B cell (primary cell): ENCODE results near the gene MME. TPM values are rescaled to one million over a fixed set of nuclear protein-coding genes. Genes with fewer than 3 reads are reported as not detected.

Experiments used
- ATAC-seq: fragments of 200-7000 bp; cut with Tn5 transposase; one replicate; pipeline ENCODE4 v1.10.0; 2021; ENCODE audit warnings: low read depth, mild to moderate bottlenecking, moderate number of reproducible peaks, moderate library complexity
- CTCF ChIA-PET: fragments of 350-600 bp; sonication (Branson Sonifier 250); formaldehyde crosslinking; loops from one replicate; lab custom pipeline; 2021; ENCODE audit warnings: antibody characterized with exemption, inconsistent platforms; lab: Charles Lee
- POLR2A ChIA-PET: fragments of 350-600 bp; sonication (Branson Sonifier 250); formaldehyde crosslinking; loops from one replicate; lab custom pipeline; 2021; ENCODE audit warnings: antibody characterized with exemption; lab: Charles Lee
- DNase-seq: peaks from one replicate; pipeline ENCODE4 v3.0.0; 2013
- H2AFZ ChIP-seq: 2 replicates; pipeline ENCODE4 v1.6.1; 2012; ENCODE audit warnings: mild to moderate bottlenecking, low read depth, low read length; ENCODE audit not compliant: insufficient read depth, poor library complexity, severe bottlenecking
- H3K27ac ChIP-seq, 2 donors: 1 replicate in 1 of 2; 2 replicates in 1 of 2; pipeline ENCODE4 v1.5.1; 2012 to 2013; ENCODE audit warnings: low read length in 2 of 2, mild to moderate bottlenecking in 2 of 2, moderate library complexity in 1 of 2
- H3K27me3 ChIP-seq, 4 experiments: fragments of 200-600 bp in 1 of 4; sonication (generic) in 1 of 4; replicated peaks in 1 of 4; 1 replicate in 2 of 4; 2 replicates in 2 of 4; pipeline versions ENCODE4 v1.6.1 to v1.7.0; 2013 to 2016; ENCODE audit warnings: low read length in 3 of 4, mild to moderate bottlenecking in 2 of 4, mixed read lengths in 1 of 4, moderate library complexity in 1 of 4; ENCODE audit not compliant: insufficient read depth in 4 of 4, control insufficient read depth in 3 of 4; ENCODE audit errors: control extremely low read depth in 1 of 4
- H3K36me3 ChIP-seq, 2 experiments: replicated peaks in 1 of 2; 1 replicate in 1 of 2; 2 replicates in 1 of 2; pipeline versions ENCODE4 v1.6.1 to v1.7.1; 2013; ENCODE audit warnings: low read length in 1 of 2; ENCODE audit not compliant: insufficient read depth in 2 of 2, control insufficient read depth in 1 of 2; ENCODE audit errors: control extremely low read depth in 1 of 2, extremely low read depth in 1 of 2
- H3K4me1 ChIP-seq, 2 donors: fragments of 200-600 bp in 1 of 2; sonication (generic) in 1 of 2; 1 replicate in 1 of 2; 2 replicates in 1 of 2; pipeline versions ENCODE4 v1.5.1 to v1.6.1; 2013 to 2017; ENCODE audit warnings: low read length in 2 of 2; ENCODE audit not compliant: control insufficient read depth in 2 of 2, insufficient read depth in 2 of 2
- H3K4me2 ChIP-seq: replicated peaks from 2 replicates; pipeline ENCODE3; 2012; ENCODE audit warnings: mild to moderate bottlenecking, low read depth, low read length; ENCODE audit not compliant: poor library complexity, severe bottlenecking
- H3K4me3 ChIP-seq, 5 experiments: fragments of 200-600 bp in 1 of 5; sonication (generic) in 1 of 5; 1 replicate in 3 of 5; 2 replicates in 2 of 5; pipeline versions ENCODE4 v1.5.1 to v1.7.0; 2011 to 2016; ENCODE audit warnings: low read length in 4 of 5, mild to moderate bottlenecking in 4 of 5, low read depth in 2 of 5, control low read depth in 1 of 5, moderate library complexity in 1 of 5; ENCODE audit not compliant: insufficient read depth in 1 of 5; ENCODE audit errors: control extremely low read depth in 1 of 5, extremely low read depth in 1 of 5
- H3K79me2 ChIP-seq: fragments of 200-600 bp; sonication (generic); one replicate; pipeline ENCODE4 v1.6.0; 2016; ENCODE audit warnings: low read length; ENCODE audit not compliant: control insufficient read depth, insufficient read depth
- H3K9ac ChIP-seq: fragments of 200-600 bp; sonication (generic); 2 replicates; pipeline ENCODE4 v1.6.1; 2017; ENCODE audit warnings: mild to moderate bottlenecking, low read length, moderate library complexity
- H3K9me3 ChIP-seq, 3 donors: one replicate each; pipeline versions ENCODE4 v1.6.1 to v1.7.1; 2013; ENCODE audit warnings: low read length in 2 of 3; ENCODE audit not compliant: control insufficient read depth in 2 of 3, insufficient read depth in 1 of 3; ENCODE audit errors: control extremely low read depth in 1 of 3
- H4K20me1 ChIP-seq: 2 replicates; pipeline ENCODE4 v1.6.0; 2012; ENCODE audit warnings: mild to moderate bottlenecking, low read length; ENCODE audit not compliant: insufficient read depth, control insufficient read depth, poor library complexity, severe bottlenecking
- H3K27ac Mint-ChIP-seq: one replicate; pipeline ENCODE4 v1.8.0; 2021; ENCODE audit warnings: mixed read lengths
- H3K27me3 Mint-ChIP-seq: one replicate; pipeline ENCODE4 v1.8.0; 2021; ENCODE audit warnings: mixed read lengths
- H3K4me1 Mint-ChIP-seq: one replicate; pipeline ENCODE4 v1.8.0; 2021; ENCODE audit warnings: mixed read lengths
- H3K4me3 Mint-ChIP-seq: one replicate; pipeline ENCODE4 v1.8.0; 2021; ENCODE audit warnings: mixed read lengths
- H3K9me3 Mint-ChIP-seq: one replicate; pipeline ENCODE4 v1.8.0; 2022; ENCODE audit warnings: mixed read lengths; ENCODE audit not compliant: insufficient read depth
- CTCF ChIP-seq: fragments of 200-600 bp; IDR thresholded peaks from one replicate; pipeline ENCODE4 v1.8.0; 2022; ENCODE audit warnings: antibody characterized with exemption, mild to moderate bottlenecking
- EZH2 ChIP-seq: IDR thresholded peaks from 2 replicates; pipeline ENCODE4 v1.6.1; 2012; ENCODE audit warnings: borderline replicate concordance, low read depth, mild to moderate bottlenecking, moderate library complexity, low read length; ENCODE audit not compliant: insufficient read depth, poor library complexity, severe bottlenecking
- WGBS: methylation state at CpG from one replicate; pipeline ENCODE4 v1.1.5; 2013; ENCODE audit warnings: missing lambda C conversion rate; ENCODE audit not compliant: insufficient coverage; 5-methylcytosine and 5-hydroxymethylcytosine counted together
- intact Hi-C: fragments of 100-400 bp; cut with micrococcal nuclease; formaldehyde crosslinking; loops from one replicate; pipeline ENCODE4 v1.10.0; 2022
- polyA plus RNA-seq: library from polyadenylated mRNA; depleted of rRNA; stranded (reverse); fragments of >200 nt; gene quantifications from 2 replicates; pipeline ENCODE4 v1.2.3, GENCODE V29; 2012
- total RNA-seq, 2 donors: library from RNA; stranded (reverse); fragments of 120-200 nt in 1 of 2; gene quantifications; 1 replicate in 1 of 2; 2 replicates in 1 of 2; pipeline versions ENCODE4 v1.2.3 to v1.2.4, GENCODE V29; 2013 to 2022

MME gene
- total and polyA plus RNA-seq, 2 donors (not counting 1 experiment from before 2014, with no cell fraction given): 0.88 to 11.2 TPM

- ChIA-PET CTCF (no interaction called here), POLR2A (no interaction called here)
- H3K4me1 Mint-ChIP-seq: peaks cover 2% of the 10 kb centered on the region
- no peaks in the 10 kb centered on the region for H3K4me1 ChIP-seq
- no peaks in the 10 kb centered on the region for H4K20me1 ChIP-seq
- no peak overlapping the region for H3K27ac ChIP-seq
- no peak for DNase-seq
- H3K27me3 Mint-ChIP-seq: no peaks in the 10 kb centered on the region
- H3K9me3 ChIP-seq: no peaks in the 10 kb centered on the region
- no peaks in the 10 kb centered on the region for H3K27me3 ChIP-seq
- no peak overlapping the region for H3K4me3 Mint-ChIP-seq
- no CpG with 5 or more reads among the region's 9 CpGs for WGBS
- no peak overlapping the region for H2AFZ ChIP-seq
- no peak overlapping the region for H3K9ac ChIP-seq
- H3K4me2 ChIP-seq: no peak overlapping the region
- intact Hi-C loops: no loop called here
- TF ChIP-seq CTCF (no peak), EZH2 (no peak)
- no peaks in the 10 kb centered on the region for H3K9me3 Mint-ChIP-seq
- no peak overlapping the region for H3K27ac Mint-ChIP-seq
- no peaks in the 10 kb centered on the region for H3K36me3 ChIP-seq
- no peaks in the 10 kb centered on the region for H3K79me2 ChIP-seq
- no peak overlapping the region for H3K4me3 ChIP-seq
- ATAC-seq: no peak
These were observed 78.4 kb downstream of the MME start for GRCh38 chr3:155158346-155159037.

- Mint-ChIP-seq H3K4me3 (no peak overlapping the region), H3K27me3 (no peaks in the 10 kb centered on the region), H3K9me3 (no peaks in the 10 kb centered on the region), H3K4me1 (no peaks in the 10 kb centered on the region), H3K27ac (no peak overlapping the region)
- ChIA-PET POLR2A (no interaction called here), CTCF (no interaction called here)
- intact Hi-C loops: no loop called here
- DNase-seq: no peak
- H3K9ac ChIP-seq: no peak overlapping the region
- no peaks in the 10 kb centered on the region for H3K9me3 ChIP-seq
- no peaks in the 10 kb centered on the region for H3K36me3 ChIP-seq
- WGBS: 100% methylated on average over 1 of the region's 2 CpGs
- no peak overlapping the region for H3K4me3 ChIP-seq
- no peaks in the 10 kb centered on the region for H3K4me1 ChIP-seq
- no peak for ATAC-seq
- no peaks in the 10 kb centered on the region for H4K20me1 ChIP-seq
- no peak overlapping the region for H2AFZ ChIP-seq
- H3K27ac ChIP-seq: no peak overlapping the region
- H3K79me2 ChIP-seq: no peaks in the 10 kb centered on the region
- no peaks in the 10 kb centered on the region for H3K27me3 ChIP-seq
- H3K4me2 ChIP-seq: no peak overlapping the region
- TF ChIP-seq CTCF: no peak
- TF ChIP-seq EZH2: no peak
These were observed 79.2 kb downstream of the MME start for GRCh38 chr3:155159301-155159700.
